Muscle layer of duodenum (tissue), 2 donors: ENCODE measurements around the gene ENDOV.

Experiments
- H3K27ac ChIP-seq: one replicate; pipeline ENCODE4 v1.7.0; 2013; ENCODE audit warnings: mild to moderate bottlenecking, low read length
- H3K27me3 ChIP-seq: one replicate; pipeline ENCODE4 v1.7.0; 2013; ENCODE audit warnings: low read depth, mild to moderate bottlenecking, control low read depth, low read length
- H3K36me3 ChIP-seq, 2 donors: one replicate each; pipeline ENCODE4 v1.7.0; 2013; ENCODE audit warnings: low read length in 2 of 2, control low read depth in 1 of 2, mild to moderate bottlenecking in 1 of 2; ENCODE audit not compliant: insufficient read depth in 2 of 2, control insufficient read depth in 1 of 2
- H3K4me1 ChIP-seq, 2 donors: one replicate each; pipeline ENCODE4 v1.7.0; 2013; ENCODE audit warnings: low read length in 2 of 2, mild to moderate bottlenecking in 2 of 2, control low read depth in 1 of 2, moderate library complexity in 1 of 2; ENCODE audit not compliant: insufficient read depth in 2 of 2, control insufficient read depth in 1 of 2
- H3K4me3 ChIP-seq, 2 donors: one replicate each; pipeline ENCODE4 v1.7.0; 2013; ENCODE audit warnings: low read length in 2 of 2, low read depth in 1 of 2, mild to moderate bottlenecking in 1 of 2
- H3K9me3 ChIP-seq, 2 donors: one replicate each; pipeline ENCODE4 v1.7.0; 2013; ENCODE audit warnings: low read length in 2 of 2, control low read depth in 1 of 2, mild to moderate bottlenecking in 1 of 2; ENCODE audit not compliant: control insufficient read depth in 1 of 2
- donor health status: healthy.

The ENDOV gene

GRCh38 chr17:80453998-80454556 is 39.1 kb downstream of the ENDOV start:
- Histone ChIP-seq H3K9me3 (no peaks in the 10 kb centered on the region), H3K27ac (peak overlapping the region; percentile 91), H3K27me3 (no peaks in the 10 kb centered on the region), H3K4me1 (peaks cover 0 to 35% of the 10 kb centered on the region in 2 donors), H3K36me3 (peaks cover 0 to 5% of the 10 kb centered on the region in 2 donors), H3K4me3 (peak overlapping the region; percentile 73 to 74)

- Histone ChIP-seq H3K36me3 (peaks cover 0 to 5% of the 10 kb centered on the region in 2 donors), H3K4me1 (peaks cover 0 to 37% of the 10 kb centered on the region in 2 donors)
Observed at GRCh38 chr17:80454557-80455335, 39.8 kb downstream of the ENDOV start.

GRCh38 chr17:80455336-80455710 is 40.4 kb downstream of the ENDOV start:
- peak overlapping the region; percentile 91 for H3K27ac ChIP-seq
- no peaks in the 10 kb centered on the region for H3K9me3 ChIP-seq
- peaks cover 0 to 42% of the 10 kb centered on the region in 2 donors for H3K4me1 ChIP-seq
- peaks cover 0 to 5% of the 10 kb centered on the region in 2 donors for H3K36me3 ChIP-seq
- H3K4me3 ChIP-seq, result peak overlapping the region; percentile 65 to 73
- H3K27me3 ChIP-seq, result no peaks in the 10 kb centered on the region

More at GRCh38 chr17:80454557-80455335, 39.8 kb downstream of the ENDOV start:
- Histone ChIP-seq H3K9me3 (no peaks in the 10 kb centered on the region), H3K27me3 (no peaks in the 10 kb centered on the region), H3K27ac (peak overlapping the region; percentile 91), H3K4me3 (peak overlapping the region; percentile 73 to 74)

GRCh38 chr17:80455784-80456183 is 40.8 kb downstream of the ENDOV start:
- Histone ChIP-seq H3K4me3 (peak overlapping the region in 1 of 2 donors; percentile 73), H3K27ac (peak overlapping the region; percentile 91), H3K27me3 (no peaks in the 10 kb centered on the region), H3K9me3 (no peaks in the 10 kb centered on the region), H3K4me1 (peaks cover 0 to 40% of the 10 kb centered on the region in 2 donors), H3K36me3 (peaks cover 0 to 5% of the 10 kb centered on the region in 2 donors)

GRCh38 chr17:80456465-80457235 is 41.7 kb downstream of the ENDOV start:
- Histone ChIP-seq H3K36me3 (peaks cover 0 to 5% of the 10 kb centered on the region in 2 donors), H3K4me3 (no peak overlapping the region), H3K27ac (no peak overlapping the region), H3K27me3 (no peaks in the 10 kb centered on the region), H3K4me1 (peaks cover 0 to 48% of the 10 kb centered on the region in 2 donors), H3K9me3 (no peaks in the 10 kb centered on the region)

GRCh38 chr17:80457236-80457856 is 42.4 kb downstream of the ENDOV start:
- H3K36me3 ChIP-seq, result peaks cover 0 to 5% of the 10 kb centered on the region in 2 donors
- H3K27me3 ChIP-seq, result no peaks in the 10 kb centered on the region
- no peak overlapping the region for H3K4me3 ChIP-seq
- no peaks in the 10 kb centered on the region for H3K9me3 ChIP-seq
- H3K4me1 ChIP-seq, result peaks cover 0 to 52% of the 10 kb centered on the region in 2 donors
- H3K27ac ChIP-seq, result no peak overlapping the region

- Histone ChIP-seq H3K4me3 (no peak overlapping the region), H3K27ac (no peak overlapping the region), H3K27me3 (no peaks in the 10 kb centered on the region), H3K4me1 (peaks cover 0 to 52% of the 10 kb centered on the region in 2 donors), H3K36me3 (peaks cover 0 to 5% of the 10 kb centered on the region in 2 donors), H3K9me3 (no peaks in the 10 kb centered on the region)
Observed at GRCh38 chr17:80458016-80458415, 43.0 kb downstream of the ENDOV start.

GRCh38 chr17:80459234-80459633 is 44.3 kb downstream of the ENDOV start:
- Histone ChIP-seq H3K9me3 (no peaks in the 10 kb centered on the region), H3K27ac (no peak overlapping the region)

GRCh38 chr17:80460429-80460834 is 45.5 kb downstream of the ENDOV start:
- Histone ChIP-seq H3K27ac (no peak overlapping the region), H3K4me3 (peak overlapping the region in 1 of 2 donors; percentile 29), H3K27me3 (no peaks in the 10 kb centered on the region), H3K4me1 (peaks cover 0 to 45% of the 10 kb centered on the region in 2 donors), H3K36me3 (no peaks in the 10 kb centered on the region), H3K9me3 (no peaks in the 10 kb centered on the region)

More at GRCh38 chr17:80459234-80459633, 44.3 kb downstream of the ENDOV start:
- no peaks in the 10 kb centered on the region for H3K27me3 ChIP-seq
- no peak overlapping the region for H3K4me3 ChIP-seq
- H3K36me3 ChIP-seq, result peaks cover 0 to 5% of the 10 kb centered on the region in 2 donors
- peaks cover 0 to 46% of the 10 kb centered on the region in 2 donors for H3K4me1 ChIP-seq

GRCh38 chr17:80461528-80462160 is 46.7 kb downstream of the ENDOV start:
- no peak overlapping the region for H3K4me3 ChIP-seq
- no peaks in the 10 kb centered on the region for H3K9me3 ChIP-seq
- peaks cover 6% of the 10 kb centered on the region for H3K27me3 ChIP-seq
- H3K27ac ChIP-seq, result no peak overlapping the region
- H3K36me3 ChIP-seq, result no peaks in the 10 kb centered on the region
- H3K4me1 ChIP-seq, result peaks cover 0 to 33% of the 10 kb centered on the region in 2 donors
